Gastroesophageal sphincter (tissue), 3 donors: ENCODE data around the gene TUBGCP6.

Source experiments
- CTCF ChIP-seq, 4 experiments: fragments of 200-600 bp in 2 of 4; fragments of 450-650 bp in 2 of 4; sonication (generic) in 1 of 4; IDR thresholded peaks; one replicate each; pipeline ENCODE4 v1.5.1; 2017 to 2019; ENCODE audit warnings: antibody characterized with exemption in 4 of 4, mild to moderate bottlenecking in 2 of 4, moderate library complexity in 2 of 4
- POLR2A ChIP-seq, 2 donors: fragments of 450-650 bp; IDR thresholded peaks; one replicate each; pipeline ENCODE4 v1.6.1; 2017; ENCODE audit warnings: antibody characterized with exemption in 2 of 2, mild to moderate bottlenecking in 2 of 2, moderate library complexity in 1 of 2
- POLR2AphosphoS5 ChIP-seq: sonication (generic); formaldehyde crosslinking; IDR thresholded peaks from one replicate; pipeline ENCODE4 v1.6.1; 2017; ENCODE audit warnings: antibody characterized with exemption

GRCh38 chr22:50208430-50208938, 36.3 kb downstream of the TUBGCP6 start:
- TF ChIP-seq CTCF (IDR thresholded peaks at IDR 0.05) (no peak), POLR2A (IDR thresholded peaks at IDR 0.05) (no peak), POLR2AphosphoS5 (no peak)
